ENCODE measurements around the gene DHCR24. TPM values are rescaled to one million over a fixed set of nuclear protein-coding genes. Genes with fewer than 3 reads are reported as not detected.
A peak's percentile ranks its signal among the peaks of the same experiment; 100 is the strongest.

DHCR24 gene
- total RNA-seq, 2 donors from 2014 or later: 23.6 to 32.3 TPM

DNA sequence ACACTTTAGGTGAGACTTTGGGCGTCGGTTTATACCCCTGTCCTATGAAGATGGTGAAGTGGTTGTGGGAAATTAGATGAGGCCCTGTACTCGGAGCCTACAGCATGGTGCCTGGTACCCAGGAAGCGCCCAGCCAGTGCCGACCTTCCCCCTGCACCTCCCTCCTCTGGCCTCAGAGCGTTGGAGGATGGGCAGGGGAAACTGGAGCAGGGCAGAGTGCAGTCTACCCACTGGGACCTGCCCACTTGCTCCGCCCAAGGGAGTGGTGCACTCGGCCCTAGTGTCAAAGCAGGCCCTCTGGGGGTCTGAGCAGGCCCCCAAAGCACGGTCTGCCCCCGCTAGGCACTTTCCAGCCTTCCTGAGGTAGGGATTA, 72.9 kb downstream of the DHCR24 start:
- no peaks in the 10 kb centered on the region for H3K9me3 ChIP-seq
- no peaks in the 10 kb centered on the region for H3K4me1 ChIP-seq
- H3K27me3 ChIP-seq: no peaks in the 10 kb centered on the region
- intact Hi-C loops (cut with DNase I): loop anchor here (10.0 kb wide), 3 partner anchors 139 to 739 kb away; no protein-coding TSS in a partner anchor
- H3K27ac ChIP-seq: no peak overlapping the region
- H3K36me3 ChIP-seq (replicated peaks in 1 of 2; ENCODE audit: insufficient read depth in 1 of 2, low read depth in 2 of 2): no peaks in the 10 kb centered on the region
- no peak for DNase-seq
- 82 to 91% methylated on average over 6 of the region's 10 CpGs for WGBS, 2 donors
- TF ChIP-seq POLR2A (IDR thresholded peaks at IDR 0.05) (no peak), CTCF (IDR thresholded peaks at IDR 0.05) (no peak)
- no peak for ATAC-seq
- H3K4me3 ChIP-seq: no peak overlapping the region

- H3K9me3 ChIP-seq: no peaks in the 10 kb centered on the region
- no peak for ATAC-seq
- intact Hi-C loops (cut with DNase I): loop anchor here (10.0 kb wide), 3 partner anchors 139 to 739 kb away; no protein-coding TSS in a partner anchor
- no peaks in the 10 kb centered on the region for H3K4me1 ChIP-seq
- no peak overlapping the region for H3K4me3 ChIP-seq
- no peaks in the 10 kb centered on the region for H3K27me3 ChIP-seq
- H3K36me3 ChIP-seq (replicated peaks in 1 of 2; ENCODE audit: insufficient read depth in 1 of 2, low read depth in 2 of 2): no peaks in the 10 kb centered on the region
- TF ChIP-seq CTCF (IDR thresholded peaks at IDR 0.05): no peak
- no peak for DNase-seq
- H3K27ac ChIP-seq: no peak overlapping the region
- 82 to 95% methylated on average over 10 to 12 of the region's 13 CpGs for WGBS, 2 donors
Measured at GRCh38 chr1:54813485-54814125, 73.4 kb downstream of the DHCR24 start.

GRCh38 chr1:54812801-54813484, 74.1 kb downstream of the DHCR24 start:
- TF ChIP-seq POLR2A (IDR thresholded peaks at IDR 0.05) (no peak), CTCF (IDR thresholded peaks at IDR 0.05) (no peak)
- no peaks in the 10 kb centered on the region for H3K36me3 ChIP-seq (replicated peaks in 1 of 2; ENCODE audit: insufficient read depth in 1 of 2, low read depth in 2 of 2)
- no peaks in the 10 kb centered on the region for H3K27me3 ChIP-seq
- H3K4me1 ChIP-seq: no peaks in the 10 kb centered on the region
- WGBS, 2 donors: 75 to 81% methylated on average over 13 of the region's 13 CpGs
- ATAC-seq: no peak
- H3K9me3 ChIP-seq: no peaks in the 10 kb centered on the region
- intact Hi-C loops (cut with DNase I): loop anchor here (10.0 kb wide), 3 partner anchors 138 to 738 kb away; no protein-coding TSS in a partner anchor
- H3K27ac ChIP-seq: no peak overlapping the region
- DNase-seq: peak in 1 of 4 donors; percentile 9
- no peak overlapping the region for H3K4me3 ChIP-seq

DNA sequence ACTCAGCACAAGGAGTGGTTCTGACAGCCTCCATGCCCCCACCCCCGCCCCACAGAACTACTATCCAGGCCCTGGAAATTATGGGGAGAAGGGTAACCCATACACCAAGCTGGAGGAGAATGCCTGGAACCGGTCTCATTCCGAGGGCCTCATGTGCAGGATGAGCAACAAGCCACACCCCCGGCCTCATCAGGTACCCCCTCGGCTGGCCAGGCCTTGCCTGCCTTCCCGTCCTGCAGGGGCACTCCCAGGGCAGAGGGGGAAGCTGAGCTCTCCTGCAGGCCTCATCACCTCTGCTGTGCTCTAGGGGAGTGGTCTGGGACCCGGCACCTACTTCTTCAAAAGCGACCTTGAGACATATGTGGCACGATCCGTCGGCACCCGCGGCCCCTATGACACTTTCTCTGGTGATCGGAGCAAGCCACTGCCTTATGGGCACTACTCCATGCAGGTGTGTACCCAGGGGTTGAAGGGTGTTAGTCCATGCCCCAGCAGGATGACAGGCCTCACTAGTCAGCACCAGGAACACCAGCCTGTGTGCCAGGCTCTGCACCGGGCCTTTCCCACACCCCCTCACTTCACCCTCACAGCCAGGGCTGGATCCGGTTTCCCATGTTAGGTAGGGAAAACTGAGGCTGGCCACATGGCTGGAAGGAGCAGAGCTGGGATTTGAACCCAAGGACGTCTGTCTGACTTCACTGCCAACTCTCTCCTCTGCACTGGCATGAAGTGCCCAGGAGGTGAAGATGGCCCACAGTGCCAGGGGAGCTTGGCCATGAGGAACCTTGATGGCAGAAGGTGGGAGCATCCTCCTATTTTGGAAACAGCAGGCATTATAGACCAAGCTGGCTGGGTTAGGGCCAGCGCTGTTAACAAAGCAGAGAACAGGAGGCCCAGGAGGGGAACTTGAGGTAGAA, 75.0 kb downstream of the DHCR24 start:
- TF ChIP-seq CTCF (IDR thresholded peaks at IDR 0.05) (no peak), POLR2A (IDR thresholded peaks at IDR 0.05) (no peak)
- no peaks in the 10 kb centered on the region for H3K27me3 ChIP-seq
- DNase-seq (peak in 1 of 4 donors; percentile 9), ATAC-seq (no peak)
- H3K9me3 ChIP-seq: no peaks in the 10 kb centered on the region
- H3K4me3 ChIP-seq: no peak overlapping the region
- intact Hi-C loops (cut with DNase I): loop anchor here (10.0 kb wide), 3 partner anchors 137 to 737 kb away; no protein-coding TSS in a partner anchor
- no peaks in the 10 kb centered on the region for H3K4me1 ChIP-seq
- H3K36me3 ChIP-seq (replicated peaks in 1 of 2; ENCODE audit: insufficient read depth in 1 of 2, low read depth in 2 of 2): no peaks in the 10 kb centered on the region
- WGBS, 2 donors: 66 to 72% methylated on average over 5 to 17 of the region's 18 CpGs
- no peak overlapping the region for H3K27ac ChIP-seq

Measured in body of pancreas (tissue), 4 donors.